Esophagus squamous epithelium (tissue), 4 donors: ENCODE data around the gene PRR11.

ENCODE experiments used
- CTCF ChIP-seq, 6 experiments: fragments of 450-650 bp in 4 of 6; fragments of 200-600 bp in 2 of 6; sonication (generic) in 2 of 6; IDR thresholded peaks; one replicate each; pipeline ENCODE4 v1.5.1; 2016 to 2019; ENCODE audit warnings: antibody characterized with exemption in 6 of 6, mild to moderate bottlenecking in 4 of 6, moderate library complexity in 4 of 6
- POLR2A ChIP-seq, 4 donors: fragments of 450-650 bp; IDR thresholded peaks; one replicate each; pipeline ENCODE4 v1.6.1; 2017; ENCODE audit warnings: antibody characterized with exemption in 4 of 4, mild to moderate bottlenecking in 4 of 4, moderate library complexity in 3 of 4

- no peak for TF ChIP-seq CTCF (IDR thresholded peaks at IDR 0.05)
- no peak for TF ChIP-seq POLR2A (IDR thresholded peaks at IDR 0.05)
Observed at GRCh38 chr17:59172436-59173004, 17.0 kb downstream of the PRR11 start.
